ENCODE data around the gene LRMDA.

The LRMDA gene

GRCh38 chr10:75449382-75450074, 18.1 kb downstream of the LRMDA start:
- no peak for DNase-seq

- no peak for DNase-seq
Observed at GRCh38 chr10:75450075-75450445, 18.6 kb downstream of the LRMDA start.

GRCh38 chr10:75450644-75451640, 19.5 kb downstream of the LRMDA start:
- no peak for DNase-seq

GRCh38 chr10:75451831-75452230, 20.4 kb downstream of the LRMDA start:
- no peak for DNase-seq

- DNase-seq: no peak
Observed at GRCh38 chr10:75452997-75453396, 21.6 kb downstream of the LRMDA start.

GRCh38 chr10:75456122-75456521, 24.7 kb downstream of the LRMDA start:
- no peak for DNase-seq

GRCh38 chr10:75460059-75460458, 28.6 kb downstream of the LRMDA start:
- no peak for DNase-seq

GRCh38 chr10:75461672-75462649, 30.5 kb downstream of the LRMDA start:
- no peak for DNase-seq

GRCh38 chr10:75462865-75463264, 31.4 kb downstream of the LRMDA start:
- no peak for DNase-seq

GRCh38 chr10:75464478-75465449, 33.3 kb downstream of the LRMDA start:
- no peak for DNase-seq

GRCh38 chr10:75465450-75465827, 34.0 kb downstream of the LRMDA start:
- no peak for DNase-seq

GRCh38 chr10:75466001-75466400, 34.6 kb downstream of the LRMDA start:
- DNase-seq: no peak

- DNase-seq: no peak
Observed at GRCh38 chr10:75466886-75467285, 35.5 kb downstream of the LRMDA start.

GRCh38 chr10:75468612-75469005, 37.2 kb downstream of the LRMDA start:
- no peak for DNase-seq

GRCh38 chr10:75469006-75469616, 37.7 kb downstream of the LRMDA start:
- DNase-seq: no peak

- no peak for DNase-seq
Observed at GRCh38 chr10:75470901-75471300, 39.5 kb downstream of the LRMDA start.

- no peak for DNase-seq
Observed at GRCh38 chr10:75472685-75473084, 41.3 kb downstream of the LRMDA start.

GRCh38 chr10:75474106-75474505, 42.7 kb downstream of the LRMDA start:
- no peak for DNase-seq

- no peak for DNase-seq
Observed at GRCh38 chr10:75475460-75476182, 44.2 kb downstream of the LRMDA start.

GRCh38 chr10:75476569-75476968, 45.1 kb downstream of the LRMDA start:
- no peak for DNase-seq

Measured in cerebellar nuclear complex (tissue), 1 donor.